Measurements from ENCODE around the gene MRPL10.

GRCh38 chr17:47804461-47804860, 26.9 kb downstream of the MRPL10 start:
- TF ChIP-seq CTCF (conservative IDR thresholded peaks at IDR 0.05; ENCODE audit: low read depth, low read length) (no peak), EZH2 (IDR thresholded peaks at IDR 0.05; ENCODE audit: low read length, unreplicated experiment) (no peak)

All from PC-3 (cell line).